Erythroblast (primary cell): ENCODE data around the gene RIN3.

ENCODE experiments used
- GATA1 ChIP-seq: IDR thresholded peaks from 2 replicates; pipeline ENCODE4 v1.6.1; 2011; ENCODE audit warnings: low read depth, mild to moderate bottlenecking, control low read depth, low read length, moderate library complexity
- POLR2A ChIP-seq: IDR thresholded peaks from 2 replicates; pipeline ENCODE4 v1.6.1; 2011; ENCODE audit warnings: mild to moderate bottlenecking, low read length

DNA sequence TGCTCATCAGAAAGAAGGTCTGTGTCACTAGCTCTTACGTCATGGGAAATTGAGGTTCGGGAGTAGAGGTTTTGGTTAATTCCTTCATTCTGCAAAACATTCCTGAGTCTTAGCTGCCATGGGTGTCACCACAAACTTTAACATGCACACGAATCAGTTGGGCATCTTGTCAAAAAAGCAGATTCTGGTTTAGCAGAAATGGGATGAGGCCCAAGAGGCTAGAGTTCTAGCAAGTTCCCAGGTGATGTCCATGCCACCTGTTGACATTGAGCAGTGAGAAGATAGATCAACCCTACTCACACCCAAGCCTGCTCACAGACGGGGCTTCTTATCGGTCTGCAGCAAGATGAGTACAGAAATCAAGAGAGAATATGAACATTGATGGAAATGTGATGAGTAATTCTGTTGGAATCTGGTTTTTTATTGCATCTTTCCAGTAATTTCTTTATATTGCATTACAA, 11.7 kb upstream of the RIN3 start:
- TF ChIP-seq POLR2A = no peak
- no peak for TF ChIP-seq GATA1
